ENCODE results near the gene ZNF444. TPM values are rescaled to one million over a fixed set of nuclear protein-coding genes. Genes with fewer than 3 reads are reported as not detected.

The ZNF444 gene
- total and polyA plus RNA-seq, 2 donors (not counting 3 experiments of a cell fraction or from before 2014, with no cell fraction given), result 37.2 to 41.7 TPM

DNA sequence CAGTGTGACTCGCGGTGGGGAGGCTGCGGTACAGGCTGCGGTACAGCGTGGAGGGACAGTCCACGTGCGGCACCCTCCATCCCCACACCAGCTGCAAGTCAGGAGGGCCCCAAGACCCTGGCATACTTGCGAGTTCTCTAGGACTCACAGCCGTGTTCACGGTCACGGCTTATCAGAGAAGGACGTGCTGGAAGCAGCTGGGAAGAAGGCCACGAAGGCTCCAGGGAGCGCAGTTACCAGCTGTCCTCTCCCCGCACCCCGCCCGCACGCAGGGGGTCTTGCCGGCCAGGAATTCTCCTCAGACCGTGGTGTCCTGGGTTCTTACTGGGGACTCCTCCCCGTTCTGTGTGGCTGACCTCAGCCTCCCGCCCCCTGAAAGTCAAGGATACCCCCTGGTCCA lies 6.2 kb downstream of the ZNF444 start:
- no peak for FAIRE-seq
- dilution Hi-C loops (cut with MboI; ENCODE audit: extremely low pct_ligation_motif_present, low sequenced_read_pairs), result no loop called here
- BruUV-seq (replicated peaks), result no TSS peak

More for the DNA sequence above, 6.2 kb downstream of the ZNF444 start:
- intact Hi-C loops (cut with micrococcal nuclease), result no loop called here
- ChIA-PET CTCF (no interaction called here), POLR2A (no interaction called here)
- no peak overlapping the region for H2AFZ ChIP-seq (ENCODE audit: low read depth, low read length)
- H4K20me1 ChIP-seq (replicated peaks; ENCODE audit: control insufficient read depth, extremely low read depth, insufficient read depth, low read length), result no peaks in the 10 kb centered on the region
- H3K9me1 ChIP-seq (replicated peaks; ENCODE audit: control insufficient read depth, extremely low read depth, insufficient read depth, low read length), result no peaks in the 10 kb centered on the region
- peaks cover 0 to 18% of the 10 kb centered on the region in 2 experiments for H3K36me3 ChIP-seq (ENCODE audit: control insufficient read depth in 2 of 2, extremely low read depth in 1 of 2, insufficient read depth in 2 of 2, low read length in 2 of 2)
- no peak overlapping the region for H3K27ac ChIP-seq (ENCODE audit: insufficient read depth, low read depth, low read length)
- peaks cover 18% of the 10 kb centered on the region for H3K79me2 ChIP-seq (ENCODE audit: control insufficient read depth, insufficient read depth, low read length)
- H3K9ac ChIP-seq (replicated peaks; ENCODE audit: extremely low read depth, insufficient read depth, low read length), result no peak overlapping the region
- TF ChIP-seq JUN (IDR thresholded peaks at IDR 0.05; ENCODE audit: borderline replicate concordance, insufficient read depth, insufficient read length, low read depth) (no peak), FOS (IDR thresholded peaks at IDR 0.05; ENCODE audit: borderline replicate concordance, insufficient read depth, low read length) (no peak), EZH2 (IDR thresholded peaks at IDR 0.05; ENCODE audit: borderline replicate concordance, low read depth, low read length, severe bottlenecking) (no peak), POLR2A (IDR thresholded peaks at IDR 0.05; ENCODE audit: low read depth, low read length) (no peak), GATA2 (IDR thresholded peaks at IDR 0.05; ENCODE audit: insufficient read depth, insufficient read length, low read depth, low read length) (no peak), POLR2AphosphoS5 (IDR thresholded peaks at IDR 0.05; ENCODE audit: insufficient read depth, low read depth, low read length) (no peak), MYC (IDR thresholded peaks at IDR 0.05; ENCODE audit: low read depth, low read length) (no peak)
- TF ChIP-seq, protein P1, sequence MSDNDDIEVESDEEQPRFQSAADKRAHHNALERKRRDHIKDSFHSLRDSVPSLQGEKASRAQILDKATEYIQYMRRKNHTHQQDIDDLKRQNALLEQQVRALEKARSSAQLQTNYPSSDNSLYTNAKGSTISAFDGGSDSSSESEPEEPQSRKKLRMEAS (IDR thresholded peaks at IDR 0.05; ENCODE audit: insufficient read depth, insufficient read length), result no peak
- TF ChIP-seq, protein P2, sequence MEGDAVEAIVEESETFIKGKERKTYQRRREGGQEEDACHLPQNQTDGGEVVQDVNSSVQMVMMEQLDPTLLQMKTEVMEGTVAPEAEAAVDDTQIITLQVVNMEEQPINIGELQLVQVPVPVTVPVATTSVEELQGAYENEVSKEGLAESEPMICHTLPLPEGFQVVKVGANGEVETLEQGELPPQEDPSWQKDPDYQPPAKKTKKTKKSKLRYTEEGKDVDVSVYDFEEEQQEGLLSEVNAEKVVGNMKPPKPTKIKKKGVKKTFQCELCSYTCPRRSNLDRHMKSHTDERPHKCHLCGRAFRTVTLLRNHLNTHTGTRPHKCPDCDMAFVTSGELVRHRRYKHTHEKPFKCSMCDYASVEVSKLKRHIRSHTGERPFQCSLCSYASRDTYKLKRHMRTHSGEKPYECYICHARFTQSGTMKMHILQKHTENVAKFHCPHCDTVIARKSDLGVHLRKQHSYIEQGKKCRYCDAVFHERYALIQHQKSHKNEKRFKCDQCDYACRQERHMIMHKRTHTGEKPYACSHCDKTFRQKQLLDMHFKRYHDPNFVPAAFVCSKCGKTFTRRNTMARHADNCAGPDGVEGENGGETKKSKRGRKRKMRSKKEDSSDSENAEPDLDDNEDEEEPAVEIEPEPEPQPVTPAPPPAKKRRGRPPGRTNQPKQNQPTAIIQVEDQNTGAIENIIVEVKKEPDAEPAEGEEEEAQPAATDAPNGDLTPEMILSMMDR (IDR thresholded peaks at IDR 0.05; ENCODE audit: extremely low read depth in 1 of 2, insufficient read depth in 1 of 2, low read depth in 1 of 2, low read length in 2 of 2), result no peak
- H3K4me3 ChIP-seq (replicated peaks in 1 of 3; ENCODE audit: insufficient read depth in 1 of 3, low read depth in 1 of 3, low read length in 3 of 3), result no peak overlapping the region
- H3K4me2 ChIP-seq (ENCODE audit: insufficient read depth, low read length), result no peak overlapping the region
- H3K4me1 ChIP-seq (ENCODE audit: control insufficient read depth, extremely low read depth, insufficient read depth, low read length), result no peaks in the 10 kb centered on the region
- no peaks in the 10 kb centered on the region for H3K9me3 ChIP-seq (replicated peaks; ENCODE audit: control insufficient read depth, insufficient read depth, low read length)
- no peaks in the 10 kb centered on the region for H3K27me3 ChIP-seq (ENCODE audit: control insufficient read depth in 2 of 2, insufficient read depth in 2 of 2, low read length in 2 of 2)
- DNase-seq (ENCODE audit: low read depth, low spot score), result no peak

Data from endothelial cell of umbilical vein (primary cell).